ENCODE measurements around the gene BBC3.
"Not testable (repeated sequence)": the region's sequence is repeated elsewhere in the genome, so short reads cannot be mapped to it uniquely, and the experiment has no call there.

The BBC3 gene

GRCh38 chr19:47230921-47231214, at the start of gene BBC3:
BBC3 (minus strand) TSS chr19:47231199; CDS start chr19:47228431, 2,768 bp downstream.
- FAIRE-seq: no peak

DNA sequence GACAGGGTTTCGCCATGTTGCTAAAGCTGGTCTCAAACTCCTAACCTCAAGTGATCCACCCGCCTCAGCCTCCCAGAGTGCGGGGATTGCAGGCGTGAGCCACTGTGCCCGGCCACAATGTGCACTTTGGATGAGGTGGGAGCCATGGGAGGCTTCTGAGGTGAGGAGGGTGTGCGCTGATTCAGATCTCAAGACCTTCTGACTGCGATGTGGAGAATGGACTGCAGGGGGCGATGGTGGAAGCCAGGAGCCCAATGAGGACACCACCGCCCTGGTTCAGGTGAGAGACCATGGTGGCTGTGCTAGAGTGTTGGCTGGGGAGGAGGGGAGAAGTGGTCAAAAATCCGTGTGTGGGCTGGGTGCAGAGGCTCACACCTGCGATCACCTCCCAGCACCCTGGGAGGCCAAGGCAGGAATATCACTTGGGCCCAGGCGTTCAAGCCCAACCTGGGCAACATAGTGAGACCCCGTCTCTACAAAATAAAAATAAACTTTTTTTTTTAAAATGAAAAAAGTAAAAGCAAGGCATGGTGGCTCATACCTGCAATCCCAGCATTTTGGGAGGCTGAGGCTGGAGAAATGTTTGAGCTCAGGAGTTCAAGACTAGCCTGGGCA, 49.3 kb upstream of the BBC3 start:
- FAIRE-seq: no peak

GRCh38 chr19:47276513-47276912, 45.5 kb upstream of the BBC3 start:
- not testable (repeated sequence) for FAIRE-seq

DNA sequence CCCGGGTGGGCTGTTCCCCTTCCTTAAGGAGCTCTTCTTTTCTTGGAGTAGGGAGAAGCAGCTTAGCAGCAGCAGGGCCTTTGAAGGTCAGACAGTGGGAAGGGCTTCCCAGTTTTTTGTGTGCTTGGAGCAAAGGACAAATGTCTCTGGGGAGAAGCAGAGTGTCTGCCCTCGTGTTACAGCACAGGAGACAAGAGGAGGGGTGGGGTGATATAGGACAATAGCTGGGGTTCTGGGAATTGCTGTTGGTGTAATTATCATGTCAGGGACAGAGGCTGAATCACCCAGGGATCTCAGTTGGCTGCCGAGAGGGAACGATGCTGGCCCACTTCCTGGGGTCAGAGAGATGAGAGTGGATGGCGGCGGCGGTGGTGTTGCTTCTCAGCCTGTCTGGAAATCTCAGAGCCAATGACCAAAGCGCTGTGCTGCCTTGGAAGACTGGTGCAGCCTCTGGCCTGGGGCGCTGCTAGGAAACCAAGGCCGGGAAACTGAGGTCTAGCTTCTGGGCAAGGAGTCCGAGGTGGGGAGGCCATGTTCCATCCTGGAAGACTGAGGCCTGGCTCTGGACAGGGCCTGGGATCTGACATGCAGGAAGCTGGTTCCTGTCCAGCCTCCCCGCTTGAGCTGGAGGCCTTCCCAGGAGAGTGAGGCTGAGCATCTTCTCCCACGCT, 44.9 kb upstream of the BBC3 start:
- FAIRE-seq: no peak

GRCh38 chr19:47274891-47275761, 44.1 kb upstream of the BBC3 start:
- FAIRE-seq: no peak

- no peak for FAIRE-seq
Measured at GRCh38 chr19:47274071-47274890, 43.3 kb upstream of the BBC3 start, which contains the start of gene INAFM1. INAFM1 (plus strand) TSS chr19:47274885; CDS start chr19:47274920, 35 bp downstream.

DNA sequence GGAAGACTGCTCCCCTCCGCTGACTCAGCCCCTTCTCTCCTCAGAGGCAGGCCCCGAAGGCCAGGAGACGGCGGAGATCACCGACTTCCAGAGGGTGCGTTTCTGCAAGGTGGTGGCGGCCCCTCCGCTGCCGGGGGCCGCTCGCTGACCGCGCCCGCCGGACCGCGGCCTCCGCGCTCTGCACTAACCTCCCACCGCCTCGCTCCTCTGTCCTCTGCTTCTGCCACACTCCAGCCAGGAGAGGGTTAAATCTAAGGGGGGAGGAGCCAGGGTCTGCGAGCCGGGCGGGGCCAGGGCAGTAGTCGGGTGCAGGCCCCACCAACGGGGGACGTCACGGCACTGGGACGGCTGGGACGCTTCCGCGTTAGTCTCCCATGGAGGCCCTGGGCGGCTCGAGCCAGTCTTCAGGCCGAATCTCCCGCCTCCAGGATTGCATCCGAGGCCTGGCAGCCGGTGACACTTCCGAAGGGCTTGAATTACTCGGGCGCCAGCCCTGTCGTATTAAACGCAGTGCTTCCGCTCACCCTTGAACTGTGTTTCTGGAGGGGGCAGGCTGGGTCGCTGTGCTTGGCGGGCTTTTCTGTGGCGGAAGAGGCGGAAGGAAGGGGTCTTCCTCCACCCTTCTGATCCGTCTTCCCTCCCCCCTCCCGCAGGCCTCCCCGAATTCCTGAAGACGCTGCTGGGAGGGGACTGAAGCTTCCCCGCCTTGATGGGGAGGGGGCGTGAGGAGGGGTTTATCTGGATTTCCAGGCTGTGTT, 42.5 kb upstream of the BBC3 start:
- no peak for FAIRE-seq

GRCh38 chr19:47272448-47273312, 41.7 kb upstream of the BBC3 start:
- FAIRE-seq: no peak

GRCh38 chr19:47271949-47272348, 41.0 kb upstream of the BBC3 start:
- FAIRE-seq: no peak

DNA sequence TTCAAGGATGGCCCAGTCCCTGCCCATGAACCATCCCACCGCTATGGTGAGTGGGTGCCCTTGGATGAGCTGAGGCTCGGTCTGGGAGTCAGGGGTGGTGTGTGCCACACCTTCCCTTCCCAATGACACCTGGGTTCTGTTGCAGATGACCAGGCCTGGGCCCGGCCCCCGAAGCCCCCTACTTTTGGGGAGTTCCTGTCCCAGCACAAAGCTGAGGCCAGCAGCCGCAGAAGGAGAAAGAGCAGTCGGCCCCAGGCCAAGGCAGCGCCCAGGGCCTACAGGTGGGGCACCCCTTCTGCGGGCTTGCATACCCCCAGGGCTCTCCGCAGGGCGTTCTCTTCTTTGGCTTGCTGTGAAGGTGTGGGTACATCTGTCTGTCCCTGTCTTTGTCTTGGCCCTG, 39.4 kb upstream of the BBC3 start:
- FAIRE-seq: no peak

DNA sequence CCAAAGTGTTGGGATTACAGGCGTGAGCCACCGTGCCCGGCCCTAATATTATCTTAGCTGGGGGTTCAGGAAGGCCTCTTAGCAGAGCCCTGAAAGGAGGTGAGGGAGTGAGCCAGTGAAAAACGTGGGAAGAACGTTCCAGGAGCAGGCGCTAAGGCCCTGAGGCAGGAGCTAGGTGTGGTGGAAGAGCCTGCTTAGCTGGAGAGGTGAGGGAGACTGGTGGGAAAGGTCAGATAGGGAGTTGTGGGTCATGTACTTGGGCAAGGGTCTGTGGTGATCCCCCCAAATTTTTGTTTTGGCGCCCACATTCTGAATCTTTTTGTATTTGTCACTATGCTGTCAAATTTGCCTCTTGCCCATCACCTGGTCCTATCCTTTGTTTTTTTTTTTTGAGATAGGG, 38.6 kb upstream of the BBC3 start:
- no peak for FAIRE-seq

DNA sequence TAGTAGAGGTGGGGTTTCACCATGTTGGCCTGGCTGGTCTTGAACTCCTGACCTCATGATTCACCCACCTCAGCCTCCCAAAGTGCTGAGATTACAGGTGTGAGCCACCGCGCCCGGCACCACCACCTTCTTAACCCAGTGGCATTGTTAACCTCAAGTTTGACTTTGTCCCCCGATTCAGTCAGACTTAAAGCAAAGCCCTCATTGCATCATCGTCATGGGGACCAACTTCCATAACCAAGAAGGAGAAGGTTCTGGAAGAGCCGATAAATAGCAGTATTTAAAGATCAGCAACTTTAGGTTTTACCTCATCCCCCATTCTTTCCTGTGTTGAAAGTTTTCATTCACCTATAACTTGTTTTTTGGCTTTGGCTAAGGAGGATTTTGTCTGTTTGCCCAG, 37.0 kb upstream of the BBC3 start:
- FAIRE-seq: no peak

DNA sequence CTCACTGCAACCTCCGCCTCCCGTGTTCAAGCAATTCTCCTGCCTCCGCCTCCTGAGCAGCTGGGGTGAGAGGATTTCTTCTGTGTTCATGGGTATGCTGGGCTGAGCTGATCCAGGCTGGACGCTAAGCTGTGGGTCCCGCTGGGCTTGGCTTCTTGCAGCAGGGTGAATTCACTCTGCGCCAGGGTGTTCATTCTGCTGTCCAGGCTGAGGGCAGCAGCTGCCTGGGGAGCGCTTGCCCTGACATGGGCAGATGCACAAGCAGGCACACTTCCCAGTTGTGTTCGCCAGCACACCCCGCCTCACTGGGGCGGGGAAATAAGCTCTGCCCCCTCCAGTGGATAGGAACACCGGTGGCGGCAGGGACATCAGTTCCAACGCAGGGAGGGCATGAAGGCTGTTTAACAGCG, 36.4 kb upstream of the BBC3 start:
- FAIRE-seq: no peak

- FAIRE-seq: no peak
Measured at GRCh38 chr19:47266401-47266941, 35.5 kb upstream of the BBC3 start.

GRCh38 chr19:47264629-47265028, 33.6 kb upstream of the BBC3 start:
- FAIRE-seq: no peak

GRCh38 chr19:47261946-47262793, 31.2 kb upstream of the BBC3 start:
- FAIRE-seq: not testable (repeated sequence)

DNA sequence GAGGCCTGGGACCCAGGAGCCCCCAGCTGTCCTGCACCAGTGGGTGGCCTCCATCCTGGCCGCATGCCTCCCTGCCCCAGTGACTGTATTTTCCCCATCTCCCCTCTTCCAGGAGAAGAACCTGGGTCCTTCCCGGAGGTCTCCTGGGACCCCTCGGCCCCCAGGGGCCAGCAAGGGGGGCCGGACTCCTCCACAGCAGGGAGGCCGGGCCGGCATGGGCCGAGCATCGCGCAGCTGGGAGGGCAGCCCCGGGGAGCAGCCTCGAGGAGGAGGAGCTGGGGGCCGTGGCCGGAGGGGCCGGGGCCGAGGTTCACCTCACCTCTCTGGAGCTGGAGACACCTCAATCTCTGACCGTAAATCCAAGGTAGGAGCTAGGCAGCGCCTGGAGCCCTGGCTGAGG, 29.5 kb upstream of the BBC3 start:
- no peak for FAIRE-seq

DNA sequence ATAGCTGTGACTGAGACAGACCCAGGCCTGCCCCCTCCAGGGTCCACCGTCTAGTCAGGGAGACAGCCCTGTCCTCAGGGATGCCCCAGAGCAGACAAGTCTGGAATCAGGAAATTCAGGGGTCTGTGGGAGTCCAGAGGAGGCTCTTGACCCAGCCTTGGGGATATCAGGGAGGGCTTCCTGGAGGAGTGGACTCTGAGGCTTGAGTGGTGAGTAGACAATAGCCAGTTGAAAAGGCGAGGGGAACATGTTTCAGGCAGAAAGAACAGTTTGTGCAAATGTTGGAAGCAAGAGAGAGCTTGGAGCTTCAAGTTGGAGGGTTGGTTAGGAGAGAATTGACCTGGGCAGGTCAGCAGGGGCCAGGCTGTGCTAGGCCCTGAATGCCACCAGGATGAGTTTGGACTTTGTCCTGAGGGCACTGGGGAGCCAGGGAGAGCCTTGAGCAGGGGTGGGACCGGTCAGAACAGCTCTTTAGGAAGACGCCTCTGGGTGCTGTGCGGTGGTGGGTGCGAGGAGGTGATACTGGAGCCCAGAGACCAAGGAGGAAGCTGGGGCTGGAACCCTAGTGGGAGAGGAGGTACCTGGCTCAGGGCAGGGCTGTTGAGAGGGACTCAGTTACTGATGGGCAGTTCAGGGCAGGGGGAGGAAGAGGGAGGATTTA, 28.0 kb upstream of the BBC3 start:
- FAIRE-seq: no peak

DNA sequence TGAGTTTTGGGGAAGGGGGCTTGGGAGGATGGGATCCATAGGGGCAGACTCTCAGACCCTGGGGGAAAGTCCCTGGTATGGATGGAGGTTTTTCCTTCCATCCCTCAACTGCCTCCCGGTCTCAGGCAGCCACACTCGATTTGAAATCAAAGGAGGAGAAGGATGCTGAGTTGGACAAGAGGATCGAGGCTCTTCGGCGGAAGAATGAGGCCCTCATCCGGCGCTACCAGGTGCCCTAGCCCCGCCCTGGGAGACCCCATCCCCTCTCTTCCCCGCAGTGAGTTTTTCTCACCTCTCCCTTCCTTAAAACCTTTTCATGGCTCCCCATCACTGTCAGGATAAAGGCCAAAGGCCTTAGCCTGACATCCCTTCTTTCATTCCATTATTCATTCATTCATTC, 27.4 kb upstream of the BBC3 start:
- no peak for FAIRE-seq
